AG09309 (cell line): Measurements from ENCODE around the gene IRX4.

Source experiments
- DNase-seq: peaks from one replicate; pipeline ENCODE4 v3.0.0-alpha.2; 2010; ENCODE audit warnings: low read depth
- H3K4me3 ChIP-seq: 2 replicates; pipeline ENCODE4 v1.5.1; 2011; ENCODE audit warnings: mild to moderate bottlenecking, low read depth, low read length, moderate library complexity; ENCODE audit not compliant: control insufficient read depth
- CTCF ChIP-seq: IDR thresholded peaks from 2 replicates; pipeline ENCODE4 v1.5.1; 2011; ENCODE audit warnings: mild to moderate bottlenecking, low read depth, low read length, inconsistent platforms; ENCODE audit not compliant: insufficient read depth, control insufficient read depth; ENCODE audit errors: missing control alignments

IRX4 gene

GRCh38 chr5:1913578-1913977 lies 30.9 kb upstream of the IRX4 start:
- no peak for DNase-seq
- H3K4me3 ChIP-seq: no peak overlapping the region
- TF ChIP-seq CTCF: no peak

- no peak for TF ChIP-seq CTCF
- no peak for DNase-seq
- H3K4me3 ChIP-seq: no peak overlapping the region
Observed at GRCh38 chr5:1912951-1913565, 30.3 kb upstream of the IRX4 start.

- no peak overlapping the region for H3K4me3 ChIP-seq
- TF ChIP-seq CTCF: no peak
- no peak for DNase-seq
Observed at GRCh38 chr5:1911773-1912235, 29.1 kb upstream of the IRX4 start.

- DNase-seq: no peak
- no peak for TF ChIP-seq CTCF
- H3K4me3 ChIP-seq: no peak overlapping the region
Observed at GRCh38 chr5:1910861-1911772, 28.4 kb upstream of the IRX4 start.

- no peak for TF ChIP-seq CTCF
- DNase-seq: no peak
- no peak overlapping the region for H3K4me3 ChIP-seq
Observed at GRCh38 chr5:1910081-1910760, 27.5 kb upstream of the IRX4 start.

- no peak for DNase-seq
- H3K4me3 ChIP-seq: no peak overlapping the region
- no peak for TF ChIP-seq CTCF
Observed at GRCh38 chr5:1909346-1909985, 26.7 kb upstream of the IRX4 start.
